Thyroid gland (tissue), 4 donors: Measurements from ENCODE around the gene CS.

Source experiments
- POLR2A ChIP-seq, 2 donors: fragments of 450-650 bp; IDR thresholded peaks; one replicate each; pipeline ENCODE4 v1.6.1; 2017; ENCODE audit warnings: antibody characterized with exemption in 2 of 2, mild to moderate bottlenecking in 2 of 2, moderate library complexity in 1 of 2
- TF ChIP-seq, protein P1 (sequence below), 6 experiments: fragments of 200-600 bp in 3 of 6; fragments of 450-650 bp in 3 of 6; sonication (generic) in 3 of 6; IDR thresholded peaks; one replicate each; pipeline ENCODE4 v1.5.1; 2016 to 2019; ENCODE audit warnings: antibody characterized with exemption in 6 of 6, mild to moderate bottlenecking in 2 of 6, inconsistent platforms in 1 of 6, moderate library complexity in 1 of 6

- TF ChIP-seq, protein P1, sequence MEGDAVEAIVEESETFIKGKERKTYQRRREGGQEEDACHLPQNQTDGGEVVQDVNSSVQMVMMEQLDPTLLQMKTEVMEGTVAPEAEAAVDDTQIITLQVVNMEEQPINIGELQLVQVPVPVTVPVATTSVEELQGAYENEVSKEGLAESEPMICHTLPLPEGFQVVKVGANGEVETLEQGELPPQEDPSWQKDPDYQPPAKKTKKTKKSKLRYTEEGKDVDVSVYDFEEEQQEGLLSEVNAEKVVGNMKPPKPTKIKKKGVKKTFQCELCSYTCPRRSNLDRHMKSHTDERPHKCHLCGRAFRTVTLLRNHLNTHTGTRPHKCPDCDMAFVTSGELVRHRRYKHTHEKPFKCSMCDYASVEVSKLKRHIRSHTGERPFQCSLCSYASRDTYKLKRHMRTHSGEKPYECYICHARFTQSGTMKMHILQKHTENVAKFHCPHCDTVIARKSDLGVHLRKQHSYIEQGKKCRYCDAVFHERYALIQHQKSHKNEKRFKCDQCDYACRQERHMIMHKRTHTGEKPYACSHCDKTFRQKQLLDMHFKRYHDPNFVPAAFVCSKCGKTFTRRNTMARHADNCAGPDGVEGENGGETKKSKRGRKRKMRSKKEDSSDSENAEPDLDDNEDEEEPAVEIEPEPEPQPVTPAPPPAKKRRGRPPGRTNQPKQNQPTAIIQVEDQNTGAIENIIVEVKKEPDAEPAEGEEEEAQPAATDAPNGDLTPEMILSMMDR (IDR thresholded peaks at IDR 0.05): no peak
- no peak for TF ChIP-seq POLR2A (IDR thresholded peaks at IDR 0.05)
Observed at GRCh38 chr12:56222531-56222895, 77.6 kb downstream of the CS start.
